GM12891 (cell line): ENCODE results near the gene AGBL1.

Source experiments
- PAX5 ChIP-seq: IDR thresholded peaks from 2 replicates; pipeline ENCODE4 v1.6.1; 2011; ENCODE audit warnings: low read length, moderate library complexity, mild to moderate bottlenecking; ENCODE audit not compliant: insufficient read depth, severe bottlenecking
- POLR2A ChIP-seq: IDR thresholded peaks from 2 replicates; pipeline ENCODE4 v1.6.1; 2011; ENCODE audit warnings: low read depth, low read length, control low read depth
- POLR2AphosphoS5 ChIP-seq: IDR thresholded peaks from 2 replicates; pipeline ENCODE4 v1.6.1; 2011; ENCODE audit warnings: low read depth, low read length, control low read depth
- SPI1 ChIP-seq: IDR thresholded peaks from 2 replicates; pipeline ENCODE4 v1.6.1; 2011; ENCODE audit warnings: low read depth, low read length, control low read depth

DNA sequence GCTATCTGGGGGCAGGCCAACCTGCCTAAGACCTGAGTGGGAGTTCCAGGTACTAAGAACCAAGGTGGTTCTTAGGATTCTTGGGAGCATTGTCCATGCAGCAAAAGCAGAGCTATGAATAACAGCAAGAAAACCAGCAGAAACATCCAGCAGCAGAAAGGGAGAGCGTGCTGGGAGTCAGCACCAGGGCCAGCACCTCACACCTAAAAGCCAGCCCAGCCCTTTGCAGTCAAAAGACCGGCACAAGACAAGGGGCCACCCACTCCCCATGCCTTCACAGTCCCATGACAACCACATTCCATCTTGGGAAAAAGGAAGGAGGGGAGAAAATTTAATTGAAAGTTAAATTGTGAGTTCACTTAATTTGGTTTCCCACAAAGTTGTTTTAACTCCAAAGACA, 364.9 kb downstream of the AGBL1 start:
- TF ChIP-seq POLR2A = no peak
- no peak for TF ChIP-seq POLR2AphosphoS5
- TF ChIP-seq SPI1 = no peak
- TF ChIP-seq PAX5 = no peak
